HepG2 (cell line): Measurements from ENCODE around the gene ZDHHC14. TPM values are rescaled to one million over a fixed set of nuclear protein-coding genes. Genes with fewer than 3 reads are reported as not detected.

Experiments used
- ATAC-seq: fragments of 200-7000 bp; cut with Tn5 transposase; 3 replicates; pipeline ENCODE4 v1.9.1; 2020; ENCODE audit warnings: mild to moderate bottlenecking, moderate library complexity
- BruUV-seq: library from RNA; stranded (reverse); fragments of 400-500 nt; replicated peaks from 2 replicates; lab custom pipeline; 2021; lab: Mats Ljungman, UMichigan
- CTCF ChIA-PET: fragments of 300-600 bp; formaldehyde crosslinking; extraction: SDS; loops from one replicate; lab custom pipeline; 2021; ENCODE audit warnings: low total read pairs, inconsistent platforms, low intra/inter-chr PET ratio; lab: Yijun Ruan, JAX
- POLR2A ChIA-PET: fragments of 350-600 bp; sonication (Branson Sonifier 250); formaldehyde crosslinking; loops from one replicate; lab custom pipeline; 2020; ENCODE audit warnings: antibody characterized with exemption, inconsistent platforms; lab: Yijun Ruan, JAX
- DNase-seq: peaks from one replicate; pipeline ENCODE4 v3.0.0-alpha.2; 2015; ENCODE audit warnings: low spot score
- FAIRE-seq: peaks from 3 replicates; lab custom pipeline; 2011; peaks lifted over from hg19 to GRCh38; lab: Jason Lieb, UNC
- H2AFZ ChIP-seq: one replicate; pipeline ENCODE4 v1.6.1; 2011; ENCODE audit warnings: low read length, inconsistent platforms
- H3K27ac ChIP-seq: fragments of 300-600 bp; 3 replicates; pipeline ENCODE4 v1.8.0; 2011; ENCODE audit warnings: mixed run types, mild to moderate bottlenecking, mixed read lengths, low read length, inconsistent platforms; ENCODE audit not compliant: insufficient read depth; ENCODE audit errors: extremely low read length
- H3K27me3 ChIP-seq, 2 experiments: fragments of 200-600 bp in 1 of 2; 2 replicates in 1 of 2; 3 replicates in 1 of 2; pipeline versions ENCODE4 v1.6.0 to v1.8.0; 2011; ENCODE audit warnings: low read length in 2 of 2, mild to moderate bottlenecking in 2 of 2, moderate library complexity in 2 of 2, inconsistent platforms in 1 of 2; ENCODE audit not compliant: insufficient read depth in 2 of 2, control insufficient read depth in 1 of 2
- H3K36me3 ChIP-seq, 2 experiments: fragments of 200-600 bp in 1 of 2; replicated peaks in 1 of 2; 2 replicates in 1 of 2; 3 replicates in 1 of 2; pipeline versions ENCODE4 v1.5.1 to v1.8.0; 2011; ENCODE audit warnings: low read length in 2 of 2, inconsistent platforms in 1 of 2; ENCODE audit not compliant: insufficient read depth in 2 of 2, control insufficient read depth in 1 of 2
- H3K4me1 ChIP-seq: 2 replicates; pipeline ENCODE4 v1.5.1; 2012; ENCODE audit warnings: low read length, inconsistent platforms; ENCODE audit not compliant: insufficient read depth
- H3K4me2 ChIP-seq: 2 replicates; pipeline ENCODE4 v1.6.0; 2011; ENCODE audit warnings: low read depth, low read length, inconsistent platforms
- H3K4me3 ChIP-seq, 3 experiments: fragments of 200-600 bp in 1 of 3; sonication (generic), shearing (Covaris generic) in 1 of 3; replicated peaks in 1 of 3; 2 replicates each; pipeline ENCODE4 v1.5.1; 2011 to 2016; ENCODE audit warnings: low read length in 3 of 3, inconsistent platforms in 2 of 3, low read depth in 2 of 3, mild to moderate bottlenecking in 2 of 3, control low read depth in 1 of 3, mixed read lengths in 1 of 3; ENCODE audit not compliant: insufficient read depth in 1 of 3
- H3K79me2 ChIP-seq: one replicate; pipeline ENCODE4 v1.6.1; 2011; ENCODE audit warnings: low read length, inconsistent platforms; ENCODE audit not compliant: insufficient read depth
- H3K9ac ChIP-seq: 2 replicates; pipeline ENCODE4 v1.6.0; 2011; ENCODE audit warnings: mild to moderate bottlenecking, low read depth, low read length, inconsistent platforms; ENCODE audit not compliant: insufficient read depth
- H3K9me3 ChIP-seq: 2 replicates; pipeline ENCODE4 v1.5.1; 2012; ENCODE audit warnings: mild to moderate bottlenecking, low read length
- H4K20me1 ChIP-seq: 2 replicates; pipeline ENCODE4 v1.6.0; 2011; ENCODE audit warnings: inconsistent platforms, mild to moderate bottlenecking, low read length, moderate library complexity; ENCODE audit not compliant: insufficient read depth
- ATM ChIP-seq: fragments of 450-650 bp; IDR thresholded peaks from 2 replicates; pipeline ENCODE4 v1.7.1; 2017; ENCODE audit warnings: mild to moderate bottlenecking, borderline replicate concordance
- DNMT3B ChIP-seq: conservative IDR thresholded peaks from 2 replicates; pipeline ENCODE4 v1.6.1; 2016; ENCODE audit warnings: missing biosample characterization, control low read depth
- ELF1 ChIP-seq: sonication (generic); formaldehyde crosslinking; IDR thresholded peaks from 2 replicates; pipeline ENCODE4 v1.4.0; 2020; ENCODE audit warnings: missing genetic modification reagents
- FOXK1 ChIP-seq: sonication (generic); formaldehyde crosslinking; IDR thresholded peaks from 2 replicates; pipeline ENCODE4 v1.4.0; 2020; ENCODE audit warnings: low read depth, missing genetic modification reagents, borderline replicate concordance
- KLF12 ChIP-seq: sonication (generic); formaldehyde crosslinking; IDR thresholded peaks from 2 replicates; pipeline ENCODE4 v1.4.0; 2020; ENCODE audit warnings: missing genetic modification reagents, borderline replicate concordance
- MBD4 ChIP-seq: IDR thresholded peaks from 2 replicates; pipeline ENCODE4 v1.6.1; 2012; ENCODE audit warnings: low read length, inconsistent platforms, borderline replicate concordance
- RAD51 ChIP-seq: fragments of 450-650 bp; IDR thresholded peaks from 2 replicates; pipeline ENCODE4 v1.6.1; 2016; ENCODE audit warnings: borderline replicate concordance
- RFXAP ChIP-seq: sonication (generic); formaldehyde crosslinking; IDR thresholded peaks from 2 replicates; pipeline ENCODE4 v1.4.0; 2020; ENCODE audit warnings: missing genetic modification reagents, borderline replicate concordance
- SRY ChIP-seq: sonication (generic); formaldehyde crosslinking; IDR thresholded peaks from 2 replicates; pipeline ENCODE4 v1.8.0; 2022; ENCODE audit warnings: mild to moderate bottlenecking, missing genetic modification reagents
- TCF7L2 ChIP-seq: IDR thresholded peaks from 2 replicates; pipeline ENCODE4 v1.6.1; 2011; ENCODE audit warnings: mild to moderate bottlenecking, low read depth, low read length, moderate library complexity
- ZMYM4 ChIP-seq: sonication (generic); formaldehyde crosslinking; IDR thresholded peaks from 2 replicates; pipeline ENCODE4 v1.8.1; 2023; ENCODE audit warnings: mild to moderate bottlenecking, missing genetic modification reagents
- ZNF326 ChIP-seq: sonication (generic); formaldehyde crosslinking; IDR thresholded peaks from 2 replicates; pipeline ENCODE4 v1.4.0; 2020; ENCODE audit warnings: missing genetic modification reagents, borderline replicate concordance
- ZNF333 ChIP-seq: sonication (generic); formaldehyde crosslinking; IDR thresholded peaks from 2 replicates; pipeline ENCODE4 v1.4.0; 2020; ENCODE audit warnings: mild to moderate bottlenecking, missing genetic modification reagents, borderline replicate concordance
- ZNF34 ChIP-seq: sonication (generic); formaldehyde crosslinking; IDR thresholded peaks from 2 replicates; pipeline ENCODE4 v1.4.0; 2020; ENCODE audit warnings: mild to moderate bottlenecking, missing genetic modification reagents, borderline replicate concordance
- ZNF530 ChIP-seq: sonication (generic); formaldehyde crosslinking; IDR thresholded peaks from 2 replicates; pipeline ENCODE4 v1.5.0; 2020; ENCODE audit warnings: low read depth, mild to moderate bottlenecking, missing genetic modification reagents
- ZNF572 ChIP-seq: sonication (generic); formaldehyde crosslinking; IDR thresholded peaks from 2 replicates; pipeline ENCODE4 v1.5.1; 2020; ENCODE audit warnings: mild to moderate bottlenecking, missing genetic modification reagents
- ZNF660 ChIP-seq: sonication (generic); formaldehyde crosslinking; IDR thresholded peaks from 2 replicates; pipeline ENCODE4 v1.5.1; 2020; ENCODE audit warnings: mild to moderate bottlenecking, low read depth, missing genetic modification reagents, borderline replicate concordance
- WGBS: methylation state at CpG from one replicate; pipeline ENCODE4 v1.1.6; 2017; ENCODE audit warnings: low lambda C conversion rate; 5-methylcytosine and 5-hydroxymethylcytosine counted together
- in situ Hi-C: cut with HindIII; loops from 2 replicates; pipeline ENCODE4 v1.10.0; 2017; ENCODE audit warnings: low pct_unique_long_range_greater_than_20kb; ENCODE audit not compliant: extremely low pct_ligation_motif_present
- intact Hi-C: fragments of 100-400 bp; cut with micrococcal nuclease; formaldehyde crosslinking; loops from one replicate; pipeline ENCODE4 v1.10.0; 2022; ENCODE audit not compliant: unreplicated experiment
- polyA plus RNA-seq, 8 experiments: library from polyadenylated mRNA; depleted of rRNA in 3 of 8; stranded (reverse) in 7 of 8; unstranded in 1 of 8; fragments of >200 nt; fragmentation: Illumina TruSeq in 4 of 8; extraction: Trizol in 4 of 8; gene quantifications; 2 replicates each; pipeline versions ENCODE4 v1.2.1 to v1.2.3, GENCODE V29; 2011 to 2016; ENCODE audit warnings: low read depth in 4 of 8, missing spikeins in 1 of 8, mixed read lengths in 1 of 8; ENCODE audit not compliant: insufficient read depth in 1 of 8
- total RNA-seq, 5 experiments: library from RNA; depleted of rRNA; stranded (reverse); fragments of >200 nt; fragmentation: Illumina TruSeq; extraction: Trizol; gene quantifications; 2 replicates each; pipeline ENCODE4 v1.2.3, GENCODE V29; 2016; ENCODE audit warnings: low read depth in 1 of 5
- TF ChIP-seq, protein P1 (sequence below): IDR thresholded peaks from 2 replicates; pipeline ENCODE4 v1.6.1; 2016; ENCODE audit warnings: missing biosample characterization, missing genetic modification reagents, low read depth
- TF ChIP-seq, protein P2 (sequence below): sonication (generic); formaldehyde crosslinking; IDR thresholded peaks from 2 replicates; pipeline ENCODE4 v1.4.0; 2020; ENCODE audit warnings: low read depth, mild to moderate bottlenecking, missing genetic modification reagents
- TF ChIP-seq, protein P3 (sequence below): sonication (generic); formaldehyde crosslinking; IDR thresholded peaks from 2 replicates; pipeline ENCODE4 v1.5.0; 2020; ENCODE audit warnings: missing genetic modification reagents
- TF ChIP-seq, protein P4 (sequence below): IDR thresholded peaks from 2 replicates; pipeline ENCODE4 v1.6.1; 2016; ENCODE audit warnings: missing compliant biosample characterization, missing genetic modification reagents, borderline replicate concordance

ZDHHC14 gene
- total and polyA plus RNA-seq, 2 of the 13 experiments (the other 11 are each of a cell fraction or from before 2014, with no cell fraction given), result 3.7 to 9.5 TPM

DNA sequence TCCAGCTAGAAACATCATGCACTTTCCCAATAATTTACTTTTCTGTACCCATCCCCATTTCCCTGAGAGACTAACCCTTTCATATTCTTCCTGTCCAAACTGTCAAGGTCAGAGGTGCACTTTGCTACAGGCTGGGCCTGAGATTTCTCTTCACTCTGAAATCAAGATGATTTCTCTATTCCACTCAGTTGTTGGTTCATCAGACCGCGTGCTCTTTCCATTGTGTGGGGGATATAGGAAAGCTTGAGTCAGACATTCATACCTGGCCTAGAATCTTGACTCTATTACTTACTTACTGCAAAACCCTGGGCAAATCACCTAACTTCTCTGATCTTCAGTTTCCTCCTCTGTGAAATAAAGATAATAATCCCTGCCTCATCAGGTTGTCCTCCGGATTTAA is 4.7 kb upstream of the ZDHHC14 start (continued):
- TF ChIP-seq, protein P1, sequence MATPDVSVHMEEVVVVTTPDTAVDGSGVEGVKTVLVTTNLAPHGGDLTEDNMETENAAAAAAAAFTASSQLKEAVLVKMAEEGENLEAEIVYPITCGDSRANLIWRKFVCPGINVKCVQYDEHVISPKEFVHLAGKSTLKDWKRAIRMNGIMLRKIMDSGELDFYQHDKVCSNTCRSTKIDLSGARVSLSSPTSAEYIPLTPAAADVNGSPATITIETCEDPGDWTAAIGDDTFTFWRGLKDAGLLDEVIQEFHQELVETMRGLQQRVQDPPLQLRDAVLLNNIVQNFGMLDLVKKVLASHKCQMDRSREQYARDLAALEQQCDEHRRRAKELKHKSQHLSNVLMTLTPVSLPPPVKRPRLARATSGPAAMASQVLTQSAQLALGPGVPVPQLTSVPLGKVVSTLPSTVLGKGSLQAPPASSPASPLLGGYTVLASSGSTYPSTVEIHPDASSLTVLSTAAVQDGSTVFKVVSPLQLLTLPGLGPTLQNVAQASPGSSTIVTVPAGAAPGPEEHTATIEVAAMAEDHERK (CRISPR knock-in tag), result no peak
- no peak for TF ChIP-seq ELF1 (CRISPR knock-in tag)
- TF ChIP-seq MBD4, result no peak
- TF ChIP-seq, protein P2, sequence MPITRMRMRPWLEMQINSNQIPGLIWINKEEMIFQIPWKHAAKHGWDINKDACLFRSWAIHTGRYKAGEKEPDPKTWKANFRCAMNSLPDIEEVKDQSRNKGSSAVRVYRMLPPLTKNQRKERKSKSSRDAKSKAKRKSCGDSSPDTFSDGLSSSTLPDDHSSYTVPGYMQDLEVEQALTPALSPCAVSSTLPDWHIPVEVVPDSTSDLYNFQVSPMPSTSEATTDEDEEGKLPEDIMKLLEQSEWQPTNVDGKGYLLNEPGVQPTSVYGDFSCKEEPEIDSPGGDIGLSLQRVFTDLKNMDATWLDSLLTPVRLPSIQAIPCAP (CRISPR knock-in tag), result no peak
- TF ChIP-seq ZNF326 (CRISPR knock-in tag), result no peak
- TF ChIP-seq, protein P3, sequence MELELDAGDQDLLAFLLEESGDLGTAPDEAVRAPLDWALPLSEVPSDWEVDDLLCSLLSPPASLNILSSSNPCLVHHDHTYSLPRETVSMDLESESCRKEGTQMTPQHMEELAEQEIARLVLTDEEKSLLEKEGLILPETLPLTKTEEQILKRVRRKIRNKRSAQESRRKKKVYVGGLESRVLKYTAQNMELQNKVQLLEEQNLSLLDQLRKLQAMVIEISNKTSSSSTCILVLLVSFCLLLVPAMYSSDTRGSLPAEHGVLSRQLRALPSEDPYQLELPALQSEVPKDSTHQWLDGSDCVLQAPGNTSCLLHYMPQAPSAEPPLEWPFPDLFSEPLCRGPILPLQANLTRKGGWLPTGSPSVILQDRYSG, result no peak
- TF ChIP-seq TCF7L2, result no peak

DNA sequence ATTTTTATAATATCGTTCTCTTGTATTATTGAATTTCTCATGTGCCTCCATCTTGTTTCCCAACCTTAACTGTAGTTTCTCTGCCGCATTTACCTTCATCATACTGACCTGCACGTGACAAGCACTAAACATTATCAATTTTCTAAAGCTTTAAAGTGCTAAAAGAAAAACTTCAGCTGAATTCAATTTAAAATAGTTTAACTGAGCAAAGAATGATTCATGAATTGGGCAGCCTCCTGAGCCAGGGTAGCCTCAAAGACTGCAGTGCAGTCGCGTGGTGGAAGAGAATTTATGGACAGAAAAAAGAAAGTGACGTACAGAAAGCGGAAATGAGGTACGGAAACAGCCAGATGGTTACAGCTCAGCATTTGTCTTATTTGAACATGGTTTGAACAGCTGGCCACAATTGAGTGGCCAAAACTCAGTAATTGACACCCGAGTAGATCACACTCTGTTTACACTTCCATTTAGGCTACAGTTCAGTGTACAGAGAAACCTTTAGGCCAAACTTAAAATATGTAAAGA is 4.2 kb upstream of the ZDHHC14 start:
- 63% methylated on average over 9 of the region's 9 CpGs for WGBS
- no peak for DNase-seq
- Histone ChIP-seq H3K4me3 (no peak overlapping the region), H3K36me3 (no peaks in the 10 kb centered on the region), H3K9me3 (no peaks in the 10 kb centered on the region), H4K20me1 (no peaks in the 10 kb centered on the region), H3K4me1 (peaks cover 40% of the 10 kb centered on the region), H3K27me3 (no peaks in the 10 kb centered on the region; a peak in 1 of 5 replicates), H3K9ac (no peak overlapping the region), H3K79me2 (no peaks in the 10 kb centered on the region), H3K4me2 (no peak overlapping the region), H3K27ac (no peak overlapping the region), H2AFZ (no peak overlapping the region)
- no peak for FAIRE-seq
- in situ Hi-C loops (no loop called here), intact Hi-C loops (no loop called here)
- ChIA-PET CTCF (no interaction called here), POLR2A (no interaction called here)
- ATAC-seq, result no peak
- BruUV-seq, result no TSS peak
- TF ChIP-seq FOXK1 (CRISPR knock-in tag), result no peak
- no peak for TF ChIP-seq ZNF333 (CRISPR knock-in tag)
- no peak for TF ChIP-seq SRY (CRISPR knock-in tag)
- TF ChIP-seq ATM, result no peak
- no peak for TF ChIP-seq RFXAP (CRISPR knock-in tag)
- no peak for TF ChIP-seq RAD51
- no peak for TF ChIP-seq ZNF530 (CRISPR knock-in tag)
- TF ChIP-seq ZNF572 (CRISPR knock-in tag), result no peak
- TF ChIP-seq DNMT3B, result no peak
- TF ChIP-seq, protein P4, sequence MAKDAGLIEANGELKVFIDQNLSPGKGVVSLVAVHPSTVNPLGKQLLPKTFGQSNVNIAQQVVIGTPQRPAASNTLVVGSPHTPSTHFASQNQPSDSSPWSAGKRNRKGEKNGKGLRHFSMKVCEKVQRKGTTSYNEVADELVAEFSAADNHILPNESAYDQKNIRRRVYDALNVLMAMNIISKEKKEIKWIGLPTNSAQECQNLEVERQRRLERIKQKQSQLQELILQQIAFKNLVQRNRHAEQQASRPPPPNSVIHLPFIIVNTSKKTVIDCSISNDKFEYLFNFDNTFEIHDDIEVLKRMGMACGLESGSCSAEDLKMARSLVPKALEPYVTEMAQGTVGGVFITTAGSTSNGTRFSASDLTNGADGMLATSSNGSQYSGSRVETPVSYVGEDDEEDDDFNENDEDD (CRISPR knock-in tag), result no peak
- no peak for TF ChIP-seq ZMYM4
- no peak for TF ChIP-seq KLF12
- TF ChIP-seq ZNF660, result no peak
- TF ChIP-seq ZNF34 (CRISPR knock-in tag), result no peak
